ENCODE measurements around the gene SEC63. TPM values are rescaled to one million over a fixed set of nuclear protein-coding genes. Genes with fewer than 3 reads are reported as not detected.
"Not testable (repeated sequence)": the region's sequence is repeated elsewhere in the genome, so short reads cannot be mapped to it uniquely, and the experiment has no call there.

SEC63 gene
- total RNA-seq, 1 experiment from 2014 or later: 97.6 TPM

GRCh38 chr6:107928984-107929383, 29.0 kb downstream of the SEC63 start (continued):
- TF ChIP-seq GABPB1 (CRISPR knock-in tag; IDR thresholded peaks at IDR 0.05) (no peak), ZBTB21 (CRISPR knock-in tag; IDR thresholded peaks at IDR 0.05; ENCODE audit: borderline replicate concordance) (no peak), FOXP4 (CRISPR knock-in tag; IDR thresholded peaks at IDR 0.05) (no peak), ZNF263 (CRISPR knock-in tag; IDR thresholded peaks at IDR 0.05; ENCODE audit: low read depth) (no peak), ESRRA (CRISPR knock-in tag; IDR thresholded peaks at IDR 0.05; ENCODE audit: borderline replicate concordance) (no peak), MAX (CRISPR knock-in tag; IDR thresholded peaks at IDR 0.05) (no peak)

- H3K4me1 Mint-ChIP-seq; ATAC-seq; DNase-seq (ENCODE audit: low spot score); H3K27ac Mint-ChIP-seq; CTCF ChIA-PET; POLR2A ChIA-PET; H3K27me3 Mint-ChIP-seq (ENCODE audit: low read depth); H3K4me3 Mint-ChIP-seq: not testable (repeated sequence)
- Mint-ChIP-seq H3K36me3 (peaks cover 71% of the 10 kb centered on the region), H3K9me3 (peaks cover 38% of the 10 kb centered on the region)
These were observed 31.1 kb downstream of the SEC63 start for GRCh38 chr6:107926697-107927544.

- peaks cover 13% of the 10 kb centered on the region for H3K27me3 Mint-ChIP-seq (ENCODE audit: low read depth)
- H3K4me1 Mint-ChIP-seq: no peaks in the 10 kb centered on the region
- peaks cover 98% of the 10 kb centered on the region for H3K36me3 Mint-ChIP-seq
- H3K9me3 Mint-ChIP-seq: peaks cover 75% of the 10 kb centered on the region
- ChIA-PET CTCF (no interaction called here), POLR2A (no interaction called here)
- no peak overlapping the region for H3K4me3 Mint-ChIP-seq
- ATAC-seq (no peak), DNase-seq (ENCODE audit: low spot score) (no peak)
- H3K27ac Mint-ChIP-seq: no peak overlapping the region
- TF ChIP-seq ELF4 (CRISPR knock-in tag; IDR thresholded peaks at IDR 0.05; ENCODE audit: low read depth): no peak
- TF ChIP-seq CREM (CRISPR knock-in tag; IDR thresholded peaks at IDR 0.05): no peak
- TF ChIP-seq FOXJ3 (CRISPR knock-in tag; IDR thresholded peaks at IDR 0.05; ENCODE audit: borderline replicate concordance): no peak
- no peak for TF ChIP-seq GABPB1 (CRISPR knock-in tag; IDR thresholded peaks at IDR 0.05)
- no peak for TF ChIP-seq NFATC4 (CRISPR knock-in tag; IDR thresholded peaks at IDR 0.05)
- TF ChIP-seq SP1 (CRISPR knock-in tag; conservative IDR thresholded peaks at IDR 0.05): no peak
These were observed 40.3 kb downstream of the SEC63 start for GRCh38 chr6:107917451-107918375.

GRCh38 chr6:107916961-107917360, 41.0 kb downstream of the SEC63 start:
- H3K27ac Mint-ChIP-seq; DNase-seq (ENCODE audit: low spot score); CTCF ChIA-PET; POLR2A ChIA-PET; H3K4me3 Mint-ChIP-seq; ATAC-seq; H3K4me1 Mint-ChIP-seq: not testable (repeated sequence)
- peaks cover 72% of the 10 kb centered on the region for H3K9me3 Mint-ChIP-seq
- H3K27me3 Mint-ChIP-seq (ENCODE audit: low read depth): peaks cover 13% of the 10 kb centered on the region
- H3K36me3 Mint-ChIP-seq: peaks cover 98% of the 10 kb centered on the region

GRCh38 chr6:107911692-107912091, 46.3 kb downstream of the SEC63 start:
- peaks cover 26% of the 10 kb centered on the region for H3K9me3 Mint-ChIP-seq

More at GRCh38 chr6:107911692-107912091, 46.3 kb downstream of the SEC63 start:
- ChIA-PET CTCF (no interaction called here), POLR2A (no interaction called here)
- no peak for TF ChIP-seq ZNF219 (CRISPR knock-in tag; IDR thresholded peaks at IDR 0.05; ENCODE audit: borderline replicate concordance)
- TF ChIP-seq SMAD3 (CRISPR knock-in tag; IDR thresholded peaks at IDR 0.05; ENCODE audit: borderline replicate concordance): no peak
- no peak for TF ChIP-seq FOXJ3 (CRISPR knock-in tag; IDR thresholded peaks at IDR 0.05; ENCODE audit: borderline replicate concordance)
- H3K4me1 Mint-ChIP-seq: no peaks in the 10 kb centered on the region
- DNase-seq (ENCODE audit: low spot score): no peak
- H3K27me3 Mint-ChIP-seq (ENCODE audit: low read depth): no peaks in the 10 kb centered on the region
- no peak overlapping the region for H3K27ac Mint-ChIP-seq
- no peak for ATAC-seq
- peaks cover 87% of the 10 kb centered on the region for H3K36me3 Mint-ChIP-seq
- no peak overlapping the region for H3K4me3 Mint-ChIP-seq
